Fibroblast of lung (primary cell): ENCODE data around the gene MAGEC1. TPM values are rescaled to one million over a fixed set of nuclear protein-coding genes. Genes with fewer than 3 reads are reported as not detected.
A peak's percentile ranks its signal among the peaks of the same experiment; 100 is the strongest.

ENCODE experiments used
- DNase-seq, 2 donors: peaks; one replicate each; pipeline versions ENCODE4 v3.0.0 to v3.0.0-alpha.2; 2010; ENCODE audit warnings: low read depth in 2 of 2
- H2AFZ ChIP-seq: 2 replicates; pipeline ENCODE4 v1.5.1; 2012; ENCODE audit warnings: low read length, control low read depth, inconsistent platforms
- H3K27ac ChIP-seq: 2 replicates; pipeline ENCODE4 v1.5.1; 2011; ENCODE audit warnings: low read length, control low read depth; ENCODE audit not compliant: insufficient read depth
- H3K27me3 ChIP-seq: 2 replicates; pipeline ENCODE4 v1.5.1; 2011; ENCODE audit warnings: mild to moderate bottlenecking, low read length; ENCODE audit not compliant: control insufficient read depth, insufficient read depth
- H3K36me3 ChIP-seq: 2 replicates; pipeline ENCODE4 v1.5.1; 2011; ENCODE audit warnings: low read length; ENCODE audit not compliant: control insufficient read depth, insufficient read depth
- H3K4me1 ChIP-seq: 2 replicates; pipeline ENCODE4 v1.5.1; 2011; ENCODE audit warnings: low read length; ENCODE audit not compliant: control insufficient read depth, insufficient read depth; ENCODE audit errors: extremely low read depth
- H3K4me2 ChIP-seq: 2 replicates; pipeline ENCODE4 v1.5.1; 2011; ENCODE audit warnings: low read length, control low read depth; ENCODE audit not compliant: insufficient read depth; ENCODE audit errors: extremely low read depth
- H3K4me3 ChIP-seq, 4 experiments: fragments of 200-600 bp in 1 of 4; sonication (generic) in 1 of 4; replicated peaks in 1 of 4; 2 replicates each; pipeline ENCODE4 v1.5.1; 2011 to 2016; ENCODE audit warnings: low read length in 4 of 4, low read depth in 3 of 4, mild to moderate bottlenecking in 3 of 4, control low read depth in 2 of 4, inconsistent platforms in 1 of 4, mixed read lengths in 1 of 4; ENCODE audit not compliant: insufficient read depth in 1 of 4; ENCODE audit errors: control extremely low read depth in 1 of 4
- H3K79me2 ChIP-seq: 2 replicates; pipeline ENCODE4 v1.5.1; 2012; ENCODE audit warnings: mild to moderate bottlenecking, low read length, inconsistent platforms; ENCODE audit not compliant: control insufficient read depth, insufficient read depth
- H3K9ac ChIP-seq: 2 replicates; pipeline ENCODE4 v1.5.1; 2011; ENCODE audit warnings: mild to moderate bottlenecking, low read length, control low read depth; ENCODE audit not compliant: insufficient read depth
- H3K9me3 ChIP-seq: 2 replicates; pipeline ENCODE4 v1.5.1; 2012; ENCODE audit warnings: low read depth, low read length; ENCODE audit not compliant: control insufficient read depth, insufficient read depth
- H4K20me1 ChIP-seq: 2 replicates; pipeline ENCODE4 v1.5.1; 2011; ENCODE audit warnings: low read length; ENCODE audit not compliant: control insufficient read depth, insufficient read depth; ENCODE audit errors: extremely low read depth
- CTCF ChIP-seq, 2 donors: IDR thresholded peaks in 1 of 2; conservative IDR thresholded peaks in 1 of 2; 1 replicate in 1 of 2; 2 replicates in 1 of 2; pipeline ENCODE4 v1.5.1; 2011 to 2012; ENCODE audit warnings: low read length in 2 of 2, control low read depth in 1 of 2, inconsistent platforms in 1 of 2, low read depth in 1 of 2, mild to moderate bottlenecking in 1 of 2
- EZH2 ChIP-seq: IDR thresholded peaks from 2 replicates; pipeline ENCODE4 v1.5.1; 2012; ENCODE audit warnings: low read length, control low read depth, mild to moderate bottlenecking; ENCODE audit errors: missing control alignments
- polyA plus RNA-seq, 2 donors: library from polyadenylated mRNA; depleted of rRNA in 1 of 2; stranded (reverse) in 1 of 2; unstranded in 1 of 2; fragments of >200 nt; gene quantifications; 2 replicates each; pipeline ENCODE4 v1.2.1, GENCODE V29; 2011 to 2012; ENCODE audit warnings: missing spikeins in 1 of 2
- total RNA-seq: library from RNA; depleted of rRNA; stranded (reverse); fragments of >200 nt; gene quantifications from 2 replicates; pipeline ENCODE4 v1.2.1, GENCODE V29; 2014

The MAGEC1 gene
- total and polyA plus RNA-seq, 2 donors (not counting 1 experiment from before 2014, with no cell fraction given), result not detected

- no peaks in the 10 kb centered on the region for H4K20me1 ChIP-seq
- no peaks in the 10 kb centered on the region for H3K27me3 ChIP-seq
- DNase-seq, result peak in 1 of 2 donors; percentile 25
- H3K9me3 ChIP-seq, result no peaks in the 10 kb centered on the region
- H2AFZ ChIP-seq, result no peak overlapping the region
- no peak overlapping the region for H3K27ac ChIP-seq
- no peaks in the 10 kb centered on the region for H3K4me1 ChIP-seq
- TF ChIP-seq CTCF (conservative IDR thresholded peaks at IDR 0.05 in 1 of 2, IDR thresholded peaks at IDR 0.05 in 1 of 2; ENCODE audit: low read depth in 1 of 2, low read length in 2 of 2), result peak in 1 of 2 donors; percentile 40
- no peak for TF ChIP-seq EZH2
- no peak overlapping the region for H3K4me2 ChIP-seq
- no peak overlapping the region for H3K4me3 ChIP-seq
- no peaks in the 10 kb centered on the region for H3K79me2 ChIP-seq
- H3K9ac ChIP-seq, result no peak overlapping the region
- no peaks in the 10 kb centered on the region for H3K36me3 ChIP-seq
Observed at GRCh38 chrX:141936080-141936479, 32.4 kb downstream of the MAGEC1 start.

- Histone ChIP-seq H3K4me2 (no peak overlapping the region), H3K79me2 (no peaks in the 10 kb centered on the region), H3K27ac (no peak overlapping the region), H3K4me1 (no peaks in the 10 kb centered on the region), H2AFZ (no peak overlapping the region), H3K27me3 (no peaks in the 10 kb centered on the region), H3K9me3 (no peaks in the 10 kb centered on the region), H3K36me3 (no peaks in the 10 kb centered on the region), H3K9ac (no peak overlapping the region), H4K20me1 (no peaks in the 10 kb centered on the region), H3K4me3 (no peak overlapping the region)
- DNase-seq, result no peak
- no peak for TF ChIP-seq CTCF (conservative IDR thresholded peaks at IDR 0.05 in 1 of 2, IDR thresholded peaks at IDR 0.05 in 1 of 2; ENCODE audit: low read depth in 1 of 2, low read length in 2 of 2)
Observed at GRCh38 chrX:141941234-141941633, 37.5 kb downstream of the MAGEC1 start.

GRCh38 chrX:141945426-141945825, 41.7 kb downstream of the MAGEC1 start:
- DNase-seq, result no peak
- Histone ChIP-seq H3K27me3 (no peaks in the 10 kb centered on the region), H3K9me3 (no peaks in the 10 kb centered on the region), H3K4me1 (no peaks in the 10 kb centered on the region), H2AFZ (no peak overlapping the region), H3K36me3 (no peaks in the 10 kb centered on the region), H3K27ac (no peak overlapping the region), H3K4me3 (no peak overlapping the region), H3K4me2 (no peak overlapping the region), H4K20me1 (no peaks in the 10 kb centered on the region), H3K79me2 (no peaks in the 10 kb centered on the region), H3K9ac (no peak overlapping the region)
- TF ChIP-seq CTCF (conservative IDR thresholded peaks at IDR 0.05 in 1 of 2, IDR thresholded peaks at IDR 0.05 in 1 of 2; ENCODE audit: low read depth in 1 of 2, low read length in 2 of 2), result no peak
- no peak for TF ChIP-seq EZH2
